Fibroblast of skin of abdomen (primary cell): ENCODE data around the gene PLEKHA1.

Experiments used
- DNase-seq: peaks from one replicate; pipeline ENCODE4 v3.0.0-alpha.2; 2013

Gene PLEKHA1

GRCh38 chr10:122347170-122347841 is 27.2 kb upstream of the PLEKHA1 start:
- DNase-seq = no peak

GRCh38 chr10:122348512-122348911 is 26.0 kb upstream of the PLEKHA1 start:
- no peak for DNase-seq

GRCh38 chr10:122348935-122349361 is 25.6 kb upstream of the PLEKHA1 start:
- DNase-seq = no peak

- DNase-seq = no peak
These were observed 24.6 kb upstream of the PLEKHA1 start for GRCh38 chr10:122349758-122350369.

- no peak for DNase-seq
These were observed 23.6 kb upstream of the PLEKHA1 start for GRCh38 chr10:122350893-122351292.

GRCh38 chr10:122352817-122353525 is 21.5 kb upstream of the PLEKHA1 start:
- no peak for DNase-seq

- no peak for DNase-seq
These were observed 20.1 kb upstream of the PLEKHA1 start for GRCh38 chr10:122354383-122354782.

- no peak for DNase-seq
These were observed 16.8 kb upstream of the PLEKHA1 start for GRCh38 chr10:122357685-122358084.

- no peak for DNase-seq
These were observed 14.9 kb upstream of the PLEKHA1 start for GRCh38 chr10:122359621-122360020.

GRCh38 chr10:122361046-122361445 is 13.5 kb upstream of the PLEKHA1 start:
- no peak for DNase-seq

- DNase-seq = no peak
These were observed 12.4 kb upstream of the PLEKHA1 start for GRCh38 chr10:122362031-122362592.

GRCh38 chr10:122362621-122363020 is 11.9 kb upstream of the PLEKHA1 start:
- no peak for DNase-seq

GRCh38 chr10:122363311-122363710 is 11.2 kb upstream of the PLEKHA1 start:
- no peak for DNase-seq

GRCh38 chr10:122363722-122364463 is 10.6 kb upstream of the PLEKHA1 start:
- DNase-seq = no peak

GRCh38 chr10:122368502-122369254 is 5.8 kb upstream of the PLEKHA1 start:
- no peak for DNase-seq

- no peak for DNase-seq
These were observed 1.4 kb upstream of the PLEKHA1 start for GRCh38 chr10:122373108-122373507.

- DNase-seq = peak; percentile 34
These were observed 787 bp upstream of the PLEKHA1 start for GRCh38 chr10:122373721-122374120.

- DNase-seq = peak; percentile 48
These were observed 561 bp downstream of the PLEKHA1 start for GRCh38 chr10:122374859-122375678.

- DNase-seq = no peak
These were observed 1.2 kb downstream of the PLEKHA1 start for GRCh38 chr10:122375679-122376160.

GRCh38 chr10:122376364-122376961 is 2.0 kb downstream of the PLEKHA1 start:
- DNase-seq = no peak
